ENCODE data around the gene ATP1A4.

ATP1A4 gene

GRCh38 chr1:160168016-160168415, 16.6 kb downstream of the ATP1A4 start:
- Histone ChIP-seq H3K4me3 (ENCODE audit: low read length) (no peak overlapping the region), H3K27ac (ENCODE audit: low read length) (no peak overlapping the region), H3K9ac (ENCODE audit: low read depth, low read length) (no peak overlapping the region), H3K4me1 (ENCODE audit: insufficient read depth, low read length) (peaks cover 45% of the 10 kb centered on the region), H3K36me3 (ENCODE audit: insufficient read depth, low read depth, low read length) (no peaks in the 10 kb centered on the region), H3K9me3 (ENCODE audit: insufficient read depth, low read depth, low read length) (no peaks in the 10 kb centered on the region), H3K27me3 (ENCODE audit: insufficient read depth, low read length) (peaks cover 22% of the 10 kb centered on the region)

GRCh38 chr1:160168609-160169369, 17.4 kb downstream of the ATP1A4 start:
- Histone ChIP-seq H3K4me3 (ENCODE audit: low read length) (peak overlapping the region; percentile 53), H3K9ac (ENCODE audit: low read depth, low read length) (peak overlapping the region; percentile 63), H3K4me1 (ENCODE audit: insufficient read depth, low read length) (peaks cover 45% of the 10 kb centered on the region), H3K9me3 (ENCODE audit: insufficient read depth, low read depth, low read length) (no peaks in the 10 kb centered on the region), H3K27ac (ENCODE audit: low read length) (peak overlapping the region; percentile 18), H3K36me3 (ENCODE audit: insufficient read depth, low read depth, low read length) (no peaks in the 10 kb centered on the region), H3K27me3 (ENCODE audit: insufficient read depth, low read length) (peaks cover 30% of the 10 kb centered on the region)

GRCh38 chr1:160169553-160170399, 18.4 kb downstream of the ATP1A4 start:
- H3K9me3 ChIP-seq (ENCODE audit: insufficient read depth, low read depth, low read length): no peaks in the 10 kb centered on the region
- H3K4me3 ChIP-seq (ENCODE audit: low read length): peak overlapping the region; percentile 53
- peaks cover 32% of the 10 kb centered on the region for H3K27me3 ChIP-seq (ENCODE audit: insufficient read depth, low read length)
- H3K27ac ChIP-seq (ENCODE audit: low read length): peak overlapping the region; percentile 42
- H3K36me3 ChIP-seq (ENCODE audit: insufficient read depth, low read depth, low read length): no peaks in the 10 kb centered on the region
- H3K4me1 ChIP-seq (ENCODE audit: insufficient read depth, low read length): peaks cover 45% of the 10 kb centered on the region
- H3K9ac ChIP-seq (ENCODE audit: low read depth, low read length): peak overlapping the region; percentile 63; the same call in 1 of the 2 replicates

GRCh38 chr1:160171354-160171753, 20.0 kb downstream of the ATP1A4 start:
- Histone ChIP-seq H3K4me3 (ENCODE audit: low read length) (peak overlapping the region; percentile 30; the same call in 1 of the 2 replicates), H3K36me3 (ENCODE audit: insufficient read depth, low read depth, low read length) (no peaks in the 10 kb centered on the region), H3K27ac (ENCODE audit: low read length) (no peak overlapping the region), H3K4me1 (ENCODE audit: insufficient read depth, low read length) (peaks cover 45% of the 10 kb centered on the region), H3K9me3 (ENCODE audit: insufficient read depth, low read depth, low read length) (no peaks in the 10 kb centered on the region), H3K9ac (ENCODE audit: low read depth, low read length) (peak overlapping the region; percentile 16; the same call in 1 of the 2 replicates), H3K27me3 (ENCODE audit: insufficient read depth, low read length) (peaks cover 31% of the 10 kb centered on the region)

GRCh38 chr1:160171980-160172379, 20.6 kb downstream of the ATP1A4 start:
- H3K4me3 ChIP-seq (ENCODE audit: low read length): peak overlapping the region; percentile 24; the same call in 1 of the 2 replicates
- no peaks in the 10 kb centered on the region for H3K9me3 ChIP-seq (ENCODE audit: insufficient read depth, low read depth, low read length)
- peak overlapping the region; percentile 16; the same call in 1 of the 2 replicates for H3K9ac ChIP-seq (ENCODE audit: low read depth, low read length)
- H3K36me3 ChIP-seq (ENCODE audit: insufficient read depth, low read depth, low read length): no peaks in the 10 kb centered on the region
- H3K27me3 ChIP-seq (ENCODE audit: insufficient read depth, low read length): peaks cover 27% of the 10 kb centered on the region
- peaks cover 45% of the 10 kb centered on the region for H3K4me1 ChIP-seq (ENCODE audit: insufficient read depth, low read length)
- H3K27ac ChIP-seq (ENCODE audit: low read length): no peak overlapping the region

- Histone ChIP-seq H3K27me3 (ENCODE audit: insufficient read depth, low read length) (peaks cover 15% of the 10 kb centered on the region), H3K36me3 (ENCODE audit: insufficient read depth, low read depth, low read length) (no peaks in the 10 kb centered on the region), H3K27ac (ENCODE audit: low read length) (no peak overlapping the region), H3K9ac (ENCODE audit: low read depth, low read length) (no peak overlapping the region), H3K4me3 (ENCODE audit: low read length) (no peak overlapping the region), H3K9me3 (ENCODE audit: insufficient read depth, low read depth, low read length) (no peaks in the 10 kb centered on the region), H3K4me1 (ENCODE audit: insufficient read depth, low read length) (peaks cover 13% of the 10 kb centered on the region)
Observed at GRCh38 chr1:160177231-160177630, 25.8 kb downstream of the ATP1A4 start.

- Histone ChIP-seq H3K36me3 (ENCODE audit: insufficient read depth, low read depth, low read length) (no peaks in the 10 kb centered on the region), H3K27ac (ENCODE audit: low read length) (no peak overlapping the region), H3K27me3 (ENCODE audit: insufficient read depth, low read length) (peaks cover 13% of the 10 kb centered on the region), H3K4me1 (ENCODE audit: insufficient read depth, low read length) (peaks cover 9% of the 10 kb centered on the region; the same call in 1 of the 2 replicates), H3K4me3 (ENCODE audit: low read length) (no peak overlapping the region), H3K9ac (ENCODE audit: low read depth, low read length) (no peak overlapping the region), H3K9me3 (ENCODE audit: insufficient read depth, low read depth, low read length) (no peaks in the 10 kb centered on the region)
Observed at GRCh38 chr1:160177667-160178066, 26.3 kb downstream of the ATP1A4 start.

GRCh38 chr1:160178731-160179130, 27.3 kb downstream of the ATP1A4 start:
- Histone ChIP-seq H3K27me3 (ENCODE audit: insufficient read depth, low read length) (peaks cover 3% of the 10 kb centered on the region; the same call in 1 of the 2 replicates), H3K4me1 (ENCODE audit: insufficient read depth, low read length) (peaks cover 6% of the 10 kb centered on the region; the same call in 1 of the 2 replicates), H3K27ac (ENCODE audit: low read length) (no peak overlapping the region), H3K4me3 (ENCODE audit: low read length) (no peak overlapping the region), H3K9ac (ENCODE audit: low read depth, low read length) (no peak overlapping the region), H3K9me3 (ENCODE audit: insufficient read depth, low read depth, low read length) (no peaks in the 10 kb centered on the region), H3K36me3 (ENCODE audit: insufficient read depth, low read depth, low read length) (no peaks in the 10 kb centered on the region)

GRCh38 chr1:160179336-160179735, 27.9 kb downstream of the ATP1A4 start:
- Histone ChIP-seq H3K36me3 (ENCODE audit: insufficient read depth, low read depth, low read length) (no peaks in the 10 kb centered on the region), H3K4me3 (ENCODE audit: low read length) (no peak overlapping the region), H3K9ac (ENCODE audit: low read depth, low read length) (no peak overlapping the region), H3K27me3 (ENCODE audit: insufficient read depth, low read length) (no peaks in the 10 kb centered on the region), H3K9me3 (ENCODE audit: insufficient read depth, low read depth, low read length) (no peaks in the 10 kb centered on the region), H3K27ac (ENCODE audit: low read length) (no peak overlapping the region), H3K4me1 (ENCODE audit: insufficient read depth, low read length) (peaks cover 6% of the 10 kb centered on the region; the same call in 1 of the 2 replicates)

GRCh38 chr1:160186246-160186645, 34.8 kb downstream of the ATP1A4 start:
- Histone ChIP-seq H3K9me3 (ENCODE audit: insufficient read depth, low read depth, low read length) (no peaks in the 10 kb centered on the region), H3K27me3 (ENCODE audit: insufficient read depth, low read length) (no peaks in the 10 kb centered on the region), H3K9ac (ENCODE audit: low read depth, low read length) (no peak overlapping the region), H3K36me3 (ENCODE audit: insufficient read depth, low read depth, low read length) (no peaks in the 10 kb centered on the region), H3K4me1 (ENCODE audit: insufficient read depth, low read length) (no peaks in the 10 kb centered on the region; the same call in 1 of the 2 replicates), H3K4me3 (ENCODE audit: low read length) (no peak overlapping the region), H3K27ac (ENCODE audit: low read length) (no peak overlapping the region)

GRCh38 chr1:160186729-160187128, 35.3 kb downstream of the ATP1A4 start:
- Histone ChIP-seq H3K27ac (ENCODE audit: low read length) (no peak overlapping the region), H3K9me3 (ENCODE audit: insufficient read depth, low read depth, low read length) (no peaks in the 10 kb centered on the region), H3K36me3 (ENCODE audit: insufficient read depth, low read depth, low read length) (no peaks in the 10 kb centered on the region), H3K4me1 (ENCODE audit: insufficient read depth, low read length) (no peaks in the 10 kb centered on the region; the same call in 1 of the 2 replicates), H3K27me3 (ENCODE audit: insufficient read depth, low read length) (no peaks in the 10 kb centered on the region), H3K4me3 (ENCODE audit: low read length) (no peak overlapping the region), H3K9ac (ENCODE audit: low read depth, low read length) (no peak overlapping the region)
